Stimulated activated CD4-positive, alpha-beta T cell treated with anti-CD3 and anti-CD28 coated beads, Interleukin-12 subunit alpha, Interleukin-12 subunit beta, amount 100 ng/mL, for 24 hours (primary cell): ENCODE data around the gene PTPRN2.

Experiments used
- DNase-seq, 2 experiments: peaks; one replicate each; pipeline ENCODE4 v3.0.0-alpha.2; 2020; ENCODE audit warnings: low read depth in 2 of 2

The PTPRN2 gene

GRCh38 chr7:157762824-157763223 lies 824.8 kb downstream of the PTPRN2 start:
- DNase-seq, result no peak

GRCh38 chr7:157760004-157760730 lies 827.5 kb downstream of the PTPRN2 start:
- no peak for DNase-seq

GRCh38 chr7:157759246-157759805 lies 828.3 kb downstream of the PTPRN2 start:
- no peak for DNase-seq

- DNase-seq, result no peak
These were observed 829.0 kb downstream of the PTPRN2 start for GRCh38 chr7:157758468-157759245.

- DNase-seq, result no peak
These were observed 829.7 kb downstream of the PTPRN2 start for GRCh38 chr7:157757776-157758467.

- DNase-seq, result no peak
These were observed 830.4 kb downstream of the PTPRN2 start for GRCh38 chr7:157757211-157757610.

GRCh38 chr7:157755741-157756140 lies 831.9 kb downstream of the PTPRN2 start:
- no peak for DNase-seq

DNA sequence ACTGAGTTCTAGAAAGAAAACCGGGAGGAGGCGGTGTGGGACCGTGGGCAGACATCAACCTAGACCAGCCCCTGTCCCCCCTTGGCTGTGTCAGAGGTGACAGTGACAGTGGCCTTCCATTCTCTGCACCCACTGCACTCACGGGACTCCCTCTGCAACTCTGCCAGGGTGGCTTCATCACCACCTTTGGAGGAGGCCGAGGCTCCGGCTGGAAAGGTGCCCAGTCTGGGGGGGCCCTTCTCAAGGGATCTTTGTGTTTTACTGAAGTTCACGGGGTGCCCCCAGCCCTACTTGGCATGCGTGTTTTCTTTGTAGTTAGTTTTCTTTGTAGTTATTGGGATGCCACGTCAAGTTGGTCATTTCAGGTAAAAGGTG lies 833.2 kb downstream of the PTPRN2 start:
- no peak for DNase-seq

- DNase-seq, result no peak
These were observed 833.8 kb downstream of the PTPRN2 start for GRCh38 chr7:157753713-157754415.

GRCh38 chr7:157752832-157753291 lies 834.8 kb downstream of the PTPRN2 start:
- no peak for DNase-seq

DNA sequence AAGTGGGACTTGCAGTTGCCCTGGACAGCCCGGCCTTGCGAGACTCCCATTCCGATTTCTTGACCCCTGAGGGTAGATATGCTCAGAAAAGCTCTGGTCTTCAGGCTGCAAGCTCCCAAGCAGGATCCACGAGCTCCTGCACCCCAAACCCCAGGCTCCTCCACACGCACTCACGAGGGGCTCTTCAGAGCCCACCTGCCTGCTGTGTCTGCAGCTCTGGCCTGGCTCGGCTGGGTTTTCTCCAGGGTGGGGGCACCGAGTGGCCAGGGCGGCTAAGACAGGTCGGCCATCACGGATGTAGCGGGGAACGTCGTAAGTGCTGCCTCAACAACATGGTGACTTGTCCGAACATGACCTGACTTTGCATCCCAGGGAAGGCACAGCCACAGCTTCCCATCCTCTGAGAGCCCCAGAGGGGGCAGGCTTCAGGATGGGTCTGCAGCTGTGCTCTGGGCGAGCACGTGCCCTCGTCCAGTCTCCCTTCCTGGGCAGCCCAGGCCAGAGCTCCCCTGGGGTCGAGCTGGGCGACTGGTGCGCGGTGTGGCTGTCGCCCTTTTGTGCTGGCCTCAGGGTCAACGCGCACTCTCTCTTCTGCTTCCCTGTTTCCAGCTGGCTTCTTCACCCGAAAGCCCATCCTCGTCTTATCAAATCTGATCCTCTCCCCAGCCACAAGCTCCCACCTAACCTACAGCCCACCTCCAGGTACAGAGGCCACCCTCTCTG lies 835.5 kb downstream of the PTPRN2 start:
- DNase-seq, result no peak

- no peak for DNase-seq
These were observed 836.2 kb downstream of the PTPRN2 start for GRCh38 chr7:157751406-157751805.

- DNase-seq, result no peak
These were observed 837.3 kb downstream of the PTPRN2 start for GRCh38 chr7:157750291-157750690.

DNA sequence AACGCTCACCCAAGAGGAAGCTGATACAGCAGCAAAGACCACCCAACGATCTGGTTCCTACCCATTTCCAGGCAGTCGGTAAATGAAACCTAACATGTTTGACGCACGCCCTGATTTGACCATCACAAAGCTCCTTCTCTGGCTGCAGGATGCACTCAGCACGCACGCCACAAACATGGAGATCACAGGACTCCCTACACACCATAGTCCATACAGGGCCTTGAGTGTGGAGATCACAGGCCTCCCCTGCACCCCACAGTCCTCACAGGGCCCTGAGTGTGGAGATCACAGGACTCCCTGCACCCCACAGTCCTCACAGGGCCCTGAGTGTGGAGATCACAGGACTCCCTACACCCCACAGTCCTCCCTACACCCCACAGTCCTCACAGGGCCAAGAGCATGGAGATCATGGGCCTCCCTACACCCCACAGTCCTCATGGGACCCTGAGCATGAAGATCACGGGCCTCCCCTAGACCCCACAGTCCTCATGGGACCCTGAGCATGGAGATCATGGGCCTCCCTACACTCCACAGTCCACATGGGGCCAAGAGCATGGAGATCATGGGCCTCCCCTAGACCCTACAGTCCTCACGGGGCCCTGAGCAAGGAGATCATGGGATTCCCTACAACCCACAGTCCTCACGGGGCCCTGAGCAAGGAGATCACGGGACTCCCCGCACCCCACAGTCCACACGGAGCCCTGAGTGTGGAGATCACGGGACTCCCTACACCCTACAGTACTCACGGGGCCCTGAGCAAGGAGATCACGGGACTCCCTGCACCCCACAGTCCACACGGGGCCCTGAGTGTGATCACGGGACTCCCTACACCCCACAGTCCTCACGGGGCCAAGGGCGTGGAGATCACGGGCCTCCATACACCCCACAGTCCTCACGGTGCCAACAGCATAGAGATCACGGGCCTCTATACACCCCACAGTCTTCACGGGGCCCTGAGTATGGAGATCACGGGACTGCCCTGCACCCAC lies 841.6 kb downstream of the PTPRN2 start:
- no peak for DNase-seq

- no peak for DNase-seq
These were observed 842.6 kb downstream of the PTPRN2 start for GRCh38 chr7:157744786-157745601.

DNA sequence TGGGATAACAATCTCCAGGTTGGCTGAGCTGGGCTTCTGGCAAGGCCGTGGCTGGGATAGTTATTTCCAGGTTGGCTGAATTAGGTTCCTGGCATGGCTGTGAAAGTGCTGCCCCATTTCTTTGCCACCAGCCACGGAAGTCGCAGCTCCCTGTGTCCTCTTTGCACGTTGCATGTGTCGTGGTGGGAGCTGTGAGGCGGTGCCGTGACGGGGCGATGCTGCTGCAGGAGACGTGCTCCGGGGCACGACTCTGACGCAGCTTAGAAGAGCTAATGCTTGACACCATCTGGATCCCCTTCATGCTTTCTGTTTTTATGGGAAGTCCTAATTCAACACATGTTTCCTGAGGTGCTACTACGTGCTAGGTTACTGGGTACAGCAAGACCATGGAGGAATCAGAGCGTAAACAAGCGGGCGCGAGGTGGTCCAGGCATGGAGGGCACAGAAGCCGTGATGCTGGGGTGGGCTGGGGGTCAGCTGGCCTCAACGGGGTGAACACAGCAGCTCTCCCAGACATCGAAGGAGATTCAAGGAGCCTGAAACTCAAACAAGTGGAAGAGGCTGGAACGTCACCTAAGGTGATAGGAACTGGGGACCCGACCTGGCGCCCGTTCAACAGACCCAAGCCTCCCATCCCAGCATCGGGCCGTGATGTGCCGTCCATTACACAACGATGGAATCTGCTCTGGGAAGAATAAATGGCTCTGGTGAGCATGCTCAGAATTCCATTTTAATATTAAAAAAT lies 843.7 kb downstream of the PTPRN2 start:
- DNase-seq, result no peak

DNA sequence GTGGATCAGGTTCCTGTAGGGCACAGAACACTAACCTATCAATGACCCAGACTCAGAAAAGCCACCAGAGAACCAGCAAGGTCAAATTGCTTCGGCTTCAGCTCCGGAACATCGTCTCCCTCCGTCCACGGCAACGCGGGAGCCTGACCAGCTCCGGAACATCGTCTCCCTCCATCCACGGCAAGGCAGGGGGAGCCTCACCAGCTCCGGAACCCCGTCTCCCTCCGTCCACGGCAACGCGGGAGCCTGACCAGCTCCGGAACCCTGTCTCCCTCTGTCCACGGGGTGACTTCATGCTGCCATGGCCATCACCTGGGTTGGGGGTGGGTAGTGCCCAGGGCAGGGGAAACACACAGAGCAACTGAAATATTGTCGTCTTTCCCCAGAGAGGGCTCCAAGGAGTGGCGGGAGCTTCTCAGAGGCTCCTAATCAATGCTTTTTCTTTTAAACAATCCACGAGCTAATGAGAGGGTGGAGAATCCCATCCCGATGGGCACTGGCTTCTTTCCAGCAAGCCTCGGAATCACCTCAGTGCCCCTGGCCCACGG lies 847.3 kb downstream of the PTPRN2 start:
- no peak for DNase-seq

DNA sequence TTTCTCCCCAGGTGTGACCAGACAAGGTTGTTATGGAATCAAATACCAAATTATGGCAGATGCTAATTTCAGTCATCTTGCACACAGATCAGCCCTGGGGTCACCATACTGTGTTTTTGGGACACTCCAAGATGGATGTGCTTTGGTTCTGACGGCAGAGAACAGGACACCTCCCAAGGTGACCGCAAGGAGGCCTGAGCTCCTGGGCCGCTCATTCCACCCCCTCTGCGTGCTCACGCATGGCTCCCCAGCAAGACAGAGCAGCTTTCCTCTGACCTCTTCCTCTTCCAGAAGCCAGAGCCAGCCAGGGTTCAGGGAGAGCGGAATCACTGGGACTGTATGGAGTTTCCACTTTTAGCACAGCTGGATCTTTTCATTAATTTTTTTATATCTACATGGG lies 848.0 kb downstream of the PTPRN2 start:
- DNase-seq, result no peak
